ENCODE results near the gene PHACTR1. TPM values are rescaled to one million over a fixed set of nuclear protein-coding genes. Genes with fewer than 3 reads are reported as not detected.

Gene PHACTR1
- polyA plus RNA-seq, 3 donors, result 1.3 to 3.2 (median 1.6) TPM

DNA sequence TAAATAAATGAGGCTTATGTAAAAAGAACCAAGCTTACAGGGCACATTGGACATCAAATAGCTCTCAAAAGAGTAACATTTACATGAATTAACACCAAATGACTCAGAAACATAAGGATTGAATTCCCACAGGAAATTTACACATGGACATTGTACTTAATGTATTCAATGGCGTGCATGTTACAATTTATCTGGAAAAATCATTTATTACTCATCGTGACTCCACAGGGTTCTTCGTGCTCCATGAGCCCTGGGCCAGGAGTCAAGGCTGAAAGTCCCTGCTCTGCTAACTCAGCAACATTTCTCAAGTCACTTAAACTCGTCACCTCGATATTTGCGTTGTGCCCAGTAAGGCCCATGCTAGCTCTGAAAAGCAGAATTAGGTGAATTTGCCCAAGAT, 158.5 kb downstream of the PHACTR1 start:
- WGBS, 3 donors, result 77 to 85% (median 84%) methylated on average over 6 of the region's 6 CpGs

DNA sequence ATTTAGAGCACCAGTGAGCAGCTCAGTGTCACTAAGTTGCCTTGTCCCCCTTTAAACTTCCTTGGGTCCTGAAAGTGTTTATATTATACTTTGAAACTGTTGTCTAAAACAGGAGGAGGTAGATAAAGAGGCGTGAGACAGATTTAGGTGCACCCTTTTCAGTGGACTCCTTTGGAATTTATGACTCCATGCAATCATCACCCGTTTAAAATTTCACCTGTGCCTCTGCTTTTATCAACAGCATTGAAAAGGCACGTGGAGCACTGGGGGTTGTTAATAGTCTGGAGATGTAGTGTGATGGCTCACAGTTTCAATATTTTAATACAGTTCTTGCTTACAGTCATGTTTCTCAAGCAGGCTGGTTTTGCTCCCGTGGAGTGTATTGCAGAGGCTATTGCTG, 162.2 kb downstream of the PHACTR1 start:
- 42 to 61% (median 56%) methylated on average over 4 of the region's 4 CpGs for WGBS, 3 donors
- H3K27ac ChIP-seq (ENCODE audit: low read depth, low read length), result no peak overlapping the region

More for the DNA sequence above, 158.5 kb downstream of the PHACTR1 start:
- H3K27ac ChIP-seq (ENCODE audit: low read depth, low read length), result no peak overlapping the region

- no peak overlapping the region for H3K27ac ChIP-seq (ENCODE audit: low read depth, low read length)
- WGBS, 3 donors, result 51 to 68% (median 57%) methylated on average over 2 of the region's 2 CpGs
Observed at GRCh38 chr6:12882761-12883290, 166.3 kb downstream of the PHACTR1 start.

DNA sequence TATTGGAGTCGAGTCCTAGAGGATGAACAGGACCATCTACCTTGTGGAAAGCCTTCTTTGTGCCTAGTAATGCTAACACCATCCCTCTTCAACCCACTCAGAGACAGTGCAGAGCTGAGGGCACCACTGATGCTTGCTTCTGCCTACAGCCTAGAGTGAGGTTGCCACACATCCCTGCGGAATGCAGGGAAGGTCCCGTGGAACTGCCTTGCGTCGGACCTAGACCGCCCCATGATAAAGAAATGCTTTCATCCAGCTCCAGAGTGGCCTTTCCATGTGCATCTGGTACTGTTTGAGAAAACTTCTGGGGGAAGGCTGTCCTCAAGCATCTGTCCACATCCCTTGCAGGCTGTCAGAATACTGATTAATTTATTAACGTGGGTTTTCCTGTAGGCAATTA, 168.4 kb downstream of the PHACTR1 start:
- 61 to 82% (median 73%) methylated on average over 7 of the region's 7 CpGs for WGBS, 3 donors
- H3K27ac ChIP-seq (ENCODE audit: low read depth, low read length), result no peak overlapping the region

- no peak overlapping the region for H3K27ac ChIP-seq (ENCODE audit: low read depth, low read length)
- whole genome bisulfite sequencing, 3 donors, result 61 to 75% (median 66%) methylated on average over 8 of the region's 8 CpGs
Observed at GRCh38 chr6:12886961-12887775, 170.6 kb downstream of the PHACTR1 start.

DNA sequence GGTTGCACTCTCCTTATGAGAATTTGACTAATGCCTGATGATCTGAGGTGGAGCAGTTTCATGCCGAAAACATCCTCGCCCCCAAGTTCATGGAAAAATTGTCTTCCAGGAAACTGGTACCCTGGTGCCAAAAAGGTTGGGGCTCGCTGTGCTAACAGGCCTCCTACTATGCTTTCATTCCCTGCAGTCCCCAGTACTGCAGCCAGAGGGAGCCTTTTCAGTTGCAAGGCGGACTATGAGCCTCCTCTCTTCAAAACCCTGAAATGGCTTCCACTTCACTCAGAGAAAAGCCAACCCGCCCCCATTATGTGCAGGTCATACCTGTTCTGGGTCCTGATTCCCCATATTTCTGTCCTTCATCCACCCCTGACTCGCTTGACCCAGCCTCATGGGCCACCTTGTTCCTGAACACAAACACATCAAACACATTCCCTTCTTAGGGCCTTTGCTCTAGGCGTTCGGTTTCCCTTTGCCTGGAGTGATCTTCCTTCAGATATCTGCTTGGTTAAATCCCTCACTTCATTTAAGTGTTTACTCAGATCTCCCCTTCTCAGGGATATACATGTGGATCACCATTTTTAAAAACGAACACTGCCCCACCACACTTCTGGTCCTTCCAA, 173.7 kb downstream of the PHACTR1 start:
- WGBS, 3 donors, result 92 to 95% (median 93%) methylated on average over 9 of the region's 9 CpGs
- no peak overlapping the region for H3K27ac ChIP-seq (ENCODE audit: low read depth, low read length)

DNA sequence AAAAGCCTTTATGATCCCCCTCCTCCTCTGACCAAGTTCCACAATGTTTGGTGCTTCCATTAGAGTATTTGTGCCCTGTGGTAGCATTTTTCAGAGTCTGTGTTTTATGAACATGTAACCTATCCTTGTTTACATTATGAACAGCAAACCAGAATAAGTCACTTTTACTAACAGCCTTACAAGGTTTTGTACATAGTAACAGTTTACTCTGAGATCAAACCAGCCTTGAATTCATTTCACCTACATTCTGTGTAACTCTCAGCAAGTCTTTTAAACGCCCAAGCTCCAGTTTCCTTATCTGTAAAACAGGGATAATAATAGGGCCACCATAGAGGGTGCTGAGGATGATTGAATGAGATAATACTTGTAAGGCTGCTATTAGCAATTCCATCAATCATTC, 175.0 kb downstream of the PHACTR1 start:
- 58 to 79% (median 76%) methylated on average over 1 of the region's 1 CpG for WGBS, 3 donors
- no peak overlapping the region for H3K27ac ChIP-seq (ENCODE audit: low read depth, low read length)

GRCh38 chr6:12892151-12892550, 175.6 kb downstream of the PHACTR1 start:
- no peak overlapping the region for H3K27ac ChIP-seq (ENCODE audit: low read depth, low read length)
- 62 to 68% (median 66%) methylated on average over 4 of the region's 4 CpGs for WGBS, 3 donors

DNA sequence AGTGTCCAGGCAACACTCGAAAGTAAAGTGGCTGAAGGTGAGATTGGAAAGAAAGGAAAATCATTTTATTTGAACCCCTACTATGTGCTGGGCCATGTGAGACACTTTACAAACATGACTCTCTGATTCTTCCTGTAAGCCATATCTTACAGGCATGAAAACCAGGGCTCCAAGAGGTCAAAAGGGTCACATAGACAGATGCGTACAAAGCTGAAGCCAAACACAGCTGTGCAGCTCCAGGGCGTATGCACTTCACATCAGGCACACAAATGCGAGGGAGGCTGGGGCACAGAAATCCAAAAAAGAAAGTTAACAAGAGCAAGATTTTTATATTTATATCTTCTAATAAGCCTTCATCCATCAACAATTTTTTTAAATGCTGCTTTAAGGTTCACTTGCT, 176.5 kb downstream of the PHACTR1 start:
- H3K27ac ChIP-seq (ENCODE audit: low read depth, low read length), result no peak overlapping the region
- WGBS, 3 donors, result 77 to 86% (median 80%) methylated on average over 4 of the region's 4 CpGs

GRCh38 chr6:12895721-12896120, 179.2 kb downstream of the PHACTR1 start:
- WGBS, 3 donors, result 82 to 91% (median 82%) methylated on average over 3 of the region's 3 CpGs
- H3K27ac ChIP-seq (ENCODE audit: low read depth, low read length), result no peak overlapping the region

DNA sequence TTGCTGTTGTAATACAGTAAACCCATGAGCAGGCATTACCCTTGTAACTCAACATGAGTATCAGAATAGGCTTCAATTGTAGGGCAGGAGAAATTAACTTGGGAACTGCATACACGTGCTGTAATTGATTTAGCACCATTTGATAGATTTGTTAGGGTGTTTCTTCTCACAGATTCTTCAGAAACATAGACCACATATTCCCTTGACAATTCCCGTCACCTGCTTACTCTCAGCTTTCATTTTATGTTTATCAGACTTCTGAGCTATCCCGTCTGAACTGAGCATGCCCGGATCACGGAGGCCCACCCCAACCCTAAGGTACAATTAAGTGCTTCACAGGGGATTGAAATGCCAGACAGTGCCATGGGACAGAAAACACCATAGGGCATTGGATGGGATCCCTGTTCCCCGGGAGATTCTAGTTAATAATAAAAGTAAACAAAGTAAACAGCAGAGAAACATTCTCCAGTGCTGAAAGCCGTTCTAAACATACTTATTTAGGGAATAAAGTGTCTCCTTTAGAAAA, 179.7 kb downstream of the PHACTR1 start:
- 46 to 76% (median 65%) methylated on average over 7 of the region's 7 CpGs for WGBS, 3 donors
- no peak overlapping the region for H3K27ac ChIP-seq (ENCODE audit: low read depth, low read length)

DNA sequence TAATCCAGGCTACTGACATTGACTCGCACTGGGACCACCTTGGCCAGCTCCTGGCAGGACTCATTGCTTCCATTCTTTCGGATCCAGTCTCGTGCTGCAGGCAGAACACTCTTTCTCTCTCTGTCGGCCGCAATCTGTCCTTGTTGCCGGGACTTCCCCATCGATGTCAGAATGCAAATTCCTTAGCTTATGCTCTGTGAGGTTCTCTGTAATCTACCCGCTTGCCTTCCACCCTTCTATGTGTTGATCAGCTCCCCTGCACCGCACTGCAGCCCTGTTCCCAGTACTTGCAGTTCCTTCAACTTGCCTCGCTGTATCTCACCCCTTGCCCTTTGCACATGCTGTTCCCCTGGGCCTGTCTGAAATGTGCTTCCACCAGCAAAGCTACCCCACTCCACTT, 182.0 kb downstream of the PHACTR1 start:
- 92 to 93% (median 92%) methylated on average over 10 of the region's 10 CpGs for WGBS, 3 donors
- H3K27ac ChIP-seq (ENCODE audit: low read depth, low read length), result no peak overlapping the region

DNA sequence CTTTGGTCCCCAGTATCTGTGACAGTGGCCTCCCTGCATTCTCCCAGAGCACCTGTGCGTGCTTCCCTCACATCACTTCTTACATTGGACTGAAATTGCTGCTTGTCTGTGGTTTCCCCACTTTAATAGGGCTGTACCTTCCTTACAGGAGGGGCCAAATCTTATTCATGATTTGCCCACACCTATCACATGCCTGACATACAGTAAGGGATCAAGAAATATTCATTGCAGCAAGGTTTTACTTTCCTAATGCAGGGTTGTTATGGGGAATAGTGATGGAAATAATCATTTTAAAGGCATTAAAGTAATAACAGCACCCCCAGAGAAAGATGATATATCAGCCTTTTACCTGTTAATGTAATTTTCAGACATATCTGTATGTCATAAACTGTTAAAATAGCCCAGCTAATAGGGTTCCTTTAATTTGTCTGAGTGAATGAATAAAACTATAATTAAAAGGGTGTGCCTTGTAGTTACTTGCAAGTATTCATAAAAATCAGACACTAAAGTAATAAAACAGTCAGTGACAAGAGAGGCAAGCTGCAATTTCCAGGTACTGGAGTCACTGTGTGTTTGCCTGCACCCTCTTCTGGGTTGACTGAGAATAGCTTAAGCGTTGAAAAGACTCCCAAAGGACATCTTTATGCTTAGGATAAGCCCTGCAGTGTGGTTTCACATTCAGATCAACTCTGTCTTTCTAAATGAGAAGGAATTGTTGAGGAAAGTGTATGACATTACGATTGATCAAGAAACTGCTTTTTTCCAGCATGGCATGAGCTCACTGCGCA, 182.7 kb downstream of the PHACTR1 start:
- WGBS, 3 donors, result 79 to 87% (median 86%) methylated on average over 4 of the region's 4 CpGs
- no peak overlapping the region for H3K27ac ChIP-seq (ENCODE audit: low read depth, low read length)

- H3K27ac ChIP-seq (ENCODE audit: low read depth, low read length), result no peak overlapping the region
- 8 to 63% (median 17%) methylated on average over 1 of the region's 1 CpG for WGBS, 3 donors
Observed at GRCh38 chr6:12903246-12903645, 186.7 kb downstream of the PHACTR1 start.

DNA sequence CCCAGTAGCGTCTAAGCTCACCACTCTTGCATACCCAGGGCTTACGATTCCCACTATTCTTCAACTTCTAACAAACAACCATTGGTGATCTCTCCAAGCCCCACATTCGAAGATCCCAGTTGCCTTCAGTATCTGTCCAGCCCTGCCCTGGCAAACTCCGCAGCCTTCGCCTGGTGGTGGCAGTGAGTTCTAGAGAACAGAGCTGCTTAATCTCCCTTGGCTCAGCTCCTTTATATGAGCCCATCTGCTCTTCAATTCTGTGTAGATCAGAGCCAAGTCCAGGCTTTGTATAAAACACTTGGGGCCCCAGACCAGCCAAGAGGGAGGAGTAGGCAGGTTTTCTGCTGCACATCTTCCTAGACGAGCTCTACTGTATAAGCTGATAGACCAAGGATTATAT, 193.3 kb downstream of the PHACTR1 start:
- WGBS, 3 donors, result 82 to 90% (median 89%) methylated on average over 6 of the region's 6 CpGs
- H3K27ac ChIP-seq (ENCODE audit: low read depth, low read length), result no peak overlapping the region

- WGBS, 3 donors, result 19 to 41% (median 25%) methylated on average over 2 of the region's 2 CpGs
- H3K27ac ChIP-seq (ENCODE audit: low read depth, low read length), result no peak overlapping the region
Observed at GRCh38 chr6:12911427-12911826, 194.9 kb downstream of the PHACTR1 start.

GRCh38 chr6:12913201-12913600, 196.6 kb downstream of the PHACTR1 start:
- no peak overlapping the region for H3K27ac ChIP-seq (ENCODE audit: low read depth, low read length)
- 79 to 88% (median 79%) methylated on average over 6 of the region's 6 CpGs for WGBS, 3 donors

GRCh38 chr6:12916006-12916405, 199.4 kb downstream of the PHACTR1 start:
- H3K27ac ChIP-seq (ENCODE audit: low read depth, low read length), result no peak overlapping the region
- WGBS, 3 donors, result 73 to 88% (median 76%) methylated on average over 5 of the region's 5 CpGs

All from adipose tissue (tissue), 3 donors.